K562 (cell line): ENCODE measurements around the gene OR4D9. TPM values are rescaled to one million over a fixed set of nuclear protein-coding genes. Genes with fewer than 3 reads are reported as not detected.
A peak's percentile ranks its signal among the peaks of the same experiment; 100 is the strongest.

Experiments
- ESRRB ChIP-seq: fragments of 250-450 bp; sonication (Bioruptor Pico); IDR thresholded peaks from 2 replicates; pipeline ENCODE4 v1.5.0; 2020; ENCODE audit warnings: mild to moderate bottlenecking, moderate library complexity, borderline replicate concordance
- FUS ChIP-seq: fragments of 200-400 bp; formaldehyde crosslinking; optimal IDR thresholded peaks from 2 replicates; pipeline ENCODE3; 2017; ENCODE audit warnings: low read depth, low read length
- ILF3 ChIP-seq: fragments of 450-650 bp; IDR thresholded peaks from 2 replicates; pipeline ENCODE4 v1.6.1; 2018; ENCODE audit warnings: antibody characterized with exemption, mild to moderate bottlenecking, moderate library complexity, borderline replicate concordance
- MYC ChIP-seq, 2 experiments: fragments of 250-450 bp in 1 of 2; sonication (Bioruptor Pico) in 1 of 2; IDR thresholded peaks; 2 replicates each; pipeline versions ENCODE4 v1.5.1 to v1.6.1; 2012 to 2021; ENCODE audit warnings: low read depth in 2 of 2, borderline replicate concordance in 1 of 2, improper control_type of control experiment in 1 of 2, low read length in 1 of 2, mild to moderate bottlenecking in 1 of 2, moderate library complexity in 1 of 2
- POLR2B ChIP-seq: fragments of 450-650 bp; IDR thresholded peaks from 2 replicates; pipeline ENCODE4 v1.6.1; 2018; ENCODE audit warnings: low read depth; ENCODE audit not compliant: partially characterized antibody
- PTRF ChIP-seq: fragments of 450-650 bp; IDR thresholded peaks from 2 replicates; pipeline ENCODE4 v1.6.1; 2016; ENCODE audit warnings: mild to moderate bottlenecking, missing genetic modification characterization, missing compliant biosample characterization
- SRF ChIP-seq, 2 experiments: fragments of 250-450, 450-650 bp in 1 of 2; sonication (Bioruptor Pico) in 1 of 2; sonication (generic) in 1 of 2; formaldehyde crosslinking; IDR thresholded peaks; 2 replicates each; pipeline versions ENCODE4 v1.5.0 to v1.5.1; 2020 to 2022; ENCODE audit warnings: mild to moderate bottlenecking in 1 of 2, missing genetic modification reagents in 1 of 2
- TGIF2 ChIP-seq: sonication (generic); formaldehyde crosslinking; IDR thresholded peaks from 2 replicates; pipeline ENCODE4 v1.8.1; 2022; ENCODE audit warnings: mild to moderate bottlenecking, missing genetic modification reagents, moderate library complexity
- ZNF175 ChIP-seq: fragments of 200-800 bp; sonication (Bioruptor generic); IDR thresholded peaks from 2 replicates; pipeline ENCODE4 v1.6.1; 2016; ENCODE audit warnings: low read depth, mild to moderate bottlenecking, missing genetic modification characterization, missing compliant biosample characterization
- ZNF830 ChIP-seq: fragments of 250-450 bp; sonication (Bioruptor Pico); IDR thresholded peaks from 2 replicates; pipeline ENCODE4 v1.5.0; 2021; ENCODE audit warnings: mild to moderate bottlenecking
- polyA plus RNA-seq, 8 experiments: library from polyadenylated mRNA; depleted of rRNA in 4 of 8; stranded (reverse) in 5 of 8; unstranded in 3 of 8; fragments of >200 nt; fragmentation: Nextera tagmentation in 2 of 8; fragmentation: Illumina TruSeq in 1 of 8; extraction: Ambion mirVana in 2 of 8; extraction: Trizol in 1 of 8; gene quantifications; 2 replicates each; pipeline versions ENCODE4 v1.2.1 to v1.2.3, GENCODE V29; 2011 to 2014; ENCODE audit warnings: inconsistent platforms in 1 of 8, missing spikeins in 1 of 8
- total RNA-seq, 7 experiments: library from RNA; depleted of rRNA in 6 of 7; stranded (reverse); fragments of >200 nt in 6 of 7; fragmentation: Illumina TruSeq in 2 of 7; extraction: Trizol in 2 of 7; gene quantifications; 2 replicates each; pipeline versions ENCODE4 v1.2.1 to v1.2.3, GENCODE V29; 2011 to 2021; ENCODE audit warnings: low replicate concordance in 1 of 7
- TF ChIP-seq, protein P1 (sequence below): fragments of 450-650 bp; IDR thresholded peaks from 2 replicates; pipeline ENCODE4 v1.6.1; 2016; ENCODE audit warnings: low read depth
- TF ChIP-seq, protein P2 (sequence below), 2 experiments: fragments of 450-650 bp; IDR thresholded peaks; 2 replicates each; pipeline ENCODE4 v1.6.1; 2016
- TF ChIP-seq, protein P3 (sequence below): sonication (generic); formaldehyde crosslinking; IDR thresholded peaks from 2 replicates; pipeline ENCODE4 v1.8.1; 2023; ENCODE audit warnings: mild to moderate bottlenecking, missing genetic modification reagents
- TF ChIP-seq, protein P4 (sequence below): fragments of 200-800 bp; sonication (Bioruptor generic); IDR thresholded peaks from 2 replicates; pipeline ENCODE4 v1.6.1; 2017; ENCODE audit warnings: missing genetic modification characterization, missing compliant biosample characterization

OR4D9 gene
- total and polyA plus RNA-seq, 9 of the 15 experiments (the other 6 are each of a cell fraction or from before 2014, with no cell fraction given) = not detected

DNA sequence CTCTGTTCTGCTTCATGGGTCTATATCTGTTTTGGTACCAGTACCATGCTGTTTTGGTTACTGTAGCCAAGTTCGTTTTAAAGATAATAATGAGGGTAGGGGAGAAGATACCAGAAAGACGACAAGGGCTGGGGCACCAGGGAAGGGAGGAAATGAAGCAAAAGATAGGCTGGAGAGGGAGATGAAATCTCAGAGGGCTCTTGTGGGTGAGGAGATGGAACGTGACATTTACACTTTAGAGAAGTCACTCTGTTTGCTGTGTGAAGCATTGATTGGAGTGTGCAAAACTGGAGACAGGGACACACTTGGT, 33.5 kb downstream of the OR4D9 start (continued):
- TF ChIP-seq, protein P1, sequence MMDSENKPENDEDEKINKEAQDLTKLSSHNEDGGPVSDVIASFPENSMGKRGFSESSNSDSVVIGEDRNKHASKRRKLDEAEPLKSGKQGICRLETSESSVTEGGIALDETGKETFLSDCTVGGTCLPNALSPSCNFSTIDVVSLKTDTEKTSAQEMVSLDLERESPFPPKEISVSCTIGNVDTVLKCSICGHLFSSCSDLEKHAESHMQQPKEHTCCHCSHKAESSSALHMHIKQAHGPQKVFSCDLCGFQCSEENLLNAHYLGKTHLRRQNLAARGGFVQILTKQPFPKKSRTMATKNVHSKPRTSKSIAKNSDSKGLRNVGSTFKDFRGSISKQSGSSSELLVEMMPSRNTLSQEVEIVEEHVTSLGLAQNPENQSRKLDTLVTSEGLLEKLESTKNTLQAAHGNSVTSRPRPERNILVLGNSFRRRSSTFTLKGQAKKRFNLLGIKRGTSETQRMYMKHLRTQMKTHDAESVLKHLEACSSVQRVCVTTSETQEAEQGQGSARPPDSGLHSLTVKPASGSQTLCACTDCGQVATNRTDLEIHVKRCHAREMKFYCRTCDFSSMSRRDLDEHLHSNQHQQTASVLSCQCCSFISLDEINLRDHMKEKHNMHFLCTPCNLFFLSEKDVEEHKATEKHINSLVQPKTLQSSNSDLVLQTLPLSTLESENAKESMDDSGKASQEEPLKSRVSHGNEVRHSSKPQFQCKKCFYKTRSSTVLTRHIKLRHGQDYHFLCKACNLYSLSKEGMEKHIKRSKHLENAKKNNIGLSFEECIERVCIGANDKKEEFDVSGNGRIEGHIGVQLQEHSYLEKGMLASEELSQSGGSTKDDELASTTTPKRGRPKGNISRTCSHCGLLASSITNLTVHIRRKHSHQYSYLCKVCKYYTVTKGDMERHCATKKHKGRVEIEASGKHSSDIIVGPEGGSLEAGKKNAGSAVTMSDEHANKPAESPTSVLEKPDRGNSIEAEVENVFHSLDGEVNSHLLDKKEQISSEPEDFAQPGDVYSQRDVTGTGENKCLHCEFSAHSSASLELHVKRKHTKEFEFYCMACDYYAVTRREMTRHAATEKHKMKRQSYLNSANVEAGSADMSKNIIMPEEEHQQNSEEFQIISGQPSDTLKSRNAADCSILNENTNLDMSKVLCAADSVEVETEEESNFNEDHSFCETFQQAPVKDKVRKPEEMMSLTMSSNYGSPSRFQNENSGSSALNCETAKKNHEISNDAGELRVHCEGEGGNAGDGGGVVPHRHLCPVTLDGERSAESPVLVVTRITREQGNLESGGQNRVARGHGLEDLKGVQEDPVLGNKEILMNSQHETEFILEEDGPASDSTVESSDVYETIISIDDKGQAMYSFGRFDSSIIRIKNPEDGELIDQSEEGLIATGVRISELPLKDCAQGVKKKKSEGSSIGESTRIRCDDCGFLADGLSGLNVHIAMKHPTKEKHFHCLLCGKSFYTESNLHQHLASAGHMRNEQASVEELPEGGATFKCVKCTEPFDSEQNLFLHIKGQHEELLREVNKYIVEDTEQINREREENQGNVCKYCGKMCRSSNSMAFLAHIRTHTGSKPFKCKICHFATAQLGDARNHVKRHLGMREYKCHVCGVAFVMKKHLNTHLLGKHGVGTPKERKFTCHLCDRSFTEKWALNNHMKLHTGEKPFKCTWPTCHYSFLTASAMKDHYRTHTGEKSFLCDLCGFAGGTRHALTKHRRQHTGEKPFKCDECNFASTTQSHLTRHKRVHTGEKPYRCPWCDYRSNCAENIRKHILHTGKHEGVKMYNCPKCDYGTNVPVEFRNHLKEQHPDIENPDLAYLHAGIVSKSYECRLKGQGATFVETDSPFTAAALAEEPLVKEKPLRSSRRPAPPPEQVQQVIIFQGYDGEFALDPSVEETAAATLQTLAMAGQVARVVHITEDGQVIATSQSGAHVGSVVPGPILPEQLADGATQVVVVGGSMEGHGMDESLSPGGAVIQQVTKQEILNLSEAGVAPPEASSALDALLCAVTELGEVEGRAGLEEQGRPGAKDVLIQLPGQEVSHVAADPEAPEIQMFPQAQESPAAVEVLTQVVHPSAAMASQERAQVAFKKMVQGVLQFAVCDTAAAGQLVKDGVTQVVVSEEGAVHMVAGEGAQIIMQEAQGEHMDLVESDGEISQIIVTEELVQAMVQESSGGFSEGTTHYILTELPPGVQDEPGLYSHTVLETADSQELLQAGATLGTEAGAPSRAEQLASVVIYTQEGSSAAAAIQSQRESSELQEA = no peak
- no peak for TF ChIP-seq ESRRB (CRISPR knock-in tag)
- TF ChIP-seq FUS = no peak
- TF ChIP-seq, protein P2, sequence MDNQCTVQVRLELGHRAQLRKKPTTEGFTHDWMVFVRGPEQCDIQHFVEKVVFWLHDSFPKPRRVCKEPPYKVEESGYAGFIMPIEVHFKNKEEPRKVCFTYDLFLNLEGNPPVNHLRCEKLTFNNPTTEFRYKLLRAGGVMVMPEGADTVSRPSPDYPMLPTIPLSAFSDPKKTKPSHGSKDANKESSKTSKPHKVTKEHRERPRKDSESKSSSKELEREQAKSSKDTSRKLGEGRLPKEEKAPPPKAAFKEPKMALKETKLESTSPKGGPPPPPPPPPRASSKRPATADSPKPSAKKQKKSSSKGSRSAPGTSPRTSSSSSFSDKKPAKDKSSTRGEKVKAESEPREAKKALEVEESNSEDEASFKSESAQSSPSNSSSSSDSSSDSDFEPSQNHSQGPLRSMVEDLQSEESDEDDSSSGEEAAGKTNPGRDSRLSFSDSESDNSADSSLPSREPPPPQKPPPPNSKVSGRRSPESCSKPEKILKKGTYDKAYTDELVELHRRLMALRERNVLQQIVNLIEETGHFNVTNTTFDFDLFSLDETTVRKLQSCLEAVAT (IDR thresholded peaks at IDR 0.05) = peak; percentile 70 to 91
- 0 out of 2 replicates have a peak, but pooled peaks have one; percentile 25 for TF ChIP-seq ZNF830
- TF ChIP-seq TGIF2 (CRISPR knock-in tag) = no peak
- 0 out of 2 replicates have a peak, but pooled peaks have one; percentile 1 for TF ChIP-seq MYC (IDR thresholded peaks at IDR 0.05; ENCODE audit: low read depth, low read length)
- TF ChIP-seq MYC (CRISPR knock-in tag; IDR thresholded peaks at IDR 0.05; ENCODE audit: borderline replicate concordance, low read depth) = no peak
- no peak for TF ChIP-seq SRF (CRISPR knock-in tag; IDR thresholded peaks at IDR 0.05)
- no peak for TF ChIP-seq ILF3
- TF ChIP-seq ZNF175 (CRISPR knock-in tag) = 0 out of 2 replicates have a peak, but pooled peaks have one; percentile 31
- no peak for TF ChIP-seq POLR2B
- TF ChIP-seq, protein P3, sequence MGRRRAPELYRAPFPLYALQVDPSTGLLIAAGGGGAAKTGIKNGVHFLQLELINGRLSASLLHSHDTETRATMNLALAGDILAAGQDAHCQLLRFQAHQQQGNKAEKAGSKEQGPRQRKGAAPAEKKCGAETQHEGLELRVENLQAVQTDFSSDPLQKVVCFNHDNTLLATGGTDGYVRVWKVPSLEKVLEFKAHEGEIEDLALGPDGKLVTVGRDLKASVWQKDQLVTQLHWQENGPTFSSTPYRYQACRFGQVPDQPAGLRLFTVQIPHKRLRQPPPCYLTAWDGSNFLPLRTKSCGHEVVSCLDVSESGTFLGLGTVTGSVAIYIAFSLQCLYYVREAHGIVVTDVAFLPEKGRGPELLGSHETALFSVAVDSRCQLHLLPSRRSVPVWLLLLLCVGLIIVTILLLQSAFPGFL (CRISPR knock-in tag) = peak; percentile 86; the same call in 1 of the 2 replicates
- TF ChIP-seq, protein P4, sequence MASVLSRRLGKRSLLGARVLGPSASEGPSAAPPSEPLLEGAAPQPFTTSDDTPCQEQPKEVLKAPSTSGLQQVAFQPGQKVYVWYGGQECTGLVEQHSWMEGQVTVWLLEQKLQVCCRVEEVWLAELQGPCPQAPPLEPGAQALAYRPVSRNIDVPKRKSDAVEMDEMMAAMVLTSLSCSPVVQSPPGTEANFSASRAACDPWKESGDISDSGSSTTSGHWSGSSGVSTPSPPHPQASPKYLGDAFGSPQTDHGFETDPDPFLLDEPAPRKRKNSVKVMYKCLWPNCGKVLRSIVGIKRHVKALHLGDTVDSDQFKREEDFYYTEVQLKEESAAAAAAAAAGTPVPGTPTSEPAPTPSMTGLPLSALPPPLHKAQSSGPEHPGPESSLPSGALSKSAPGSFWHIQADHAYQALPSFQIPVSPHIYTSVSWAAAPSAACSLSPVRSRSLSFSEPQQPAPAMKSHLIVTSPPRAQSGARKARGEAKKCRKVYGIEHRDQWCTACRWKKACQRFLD (CRISPR knock-in tag) = 0 out of 2 replicates have a peak, but pooled peaks have one; percentile 23
- TF ChIP-seq PTRF (tag) = no peak
